HG03135 (cell line): Measurements from ENCODE around the gene OPN5.

ENCODE experiments used
- ATAC-seq: cut with Tn5 transposase; IDR thresholded peaks from one replicate; pipeline ENCODE4 v1.9.1; 2021; ENCODE audit warnings: mild to moderate bottlenecking, moderate library complexity; ENCODE audit not compliant: unreplicated experiment

OPN5 gene

DNA sequence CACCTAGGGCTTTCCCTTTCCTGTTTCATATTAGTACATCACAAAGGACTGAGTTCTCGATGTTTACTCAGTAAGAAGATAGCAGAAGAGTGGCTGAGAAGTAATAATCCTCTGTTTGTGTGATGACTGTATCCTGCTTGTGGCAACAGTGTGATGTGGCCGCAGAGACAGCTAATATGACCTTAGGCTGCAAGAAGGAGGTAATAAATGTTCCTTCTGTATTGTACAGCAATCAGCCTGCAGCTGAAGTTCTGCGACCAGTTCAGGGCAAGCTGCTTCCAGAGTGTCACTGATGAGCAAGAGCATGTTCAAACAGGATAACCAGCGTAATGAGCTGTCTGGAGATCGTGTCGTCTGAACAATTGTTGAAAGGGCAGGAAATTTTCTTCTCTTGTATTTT, 70.9 kb downstream of the OPN5 start:
- ATAC-seq = no peak

DNA sequence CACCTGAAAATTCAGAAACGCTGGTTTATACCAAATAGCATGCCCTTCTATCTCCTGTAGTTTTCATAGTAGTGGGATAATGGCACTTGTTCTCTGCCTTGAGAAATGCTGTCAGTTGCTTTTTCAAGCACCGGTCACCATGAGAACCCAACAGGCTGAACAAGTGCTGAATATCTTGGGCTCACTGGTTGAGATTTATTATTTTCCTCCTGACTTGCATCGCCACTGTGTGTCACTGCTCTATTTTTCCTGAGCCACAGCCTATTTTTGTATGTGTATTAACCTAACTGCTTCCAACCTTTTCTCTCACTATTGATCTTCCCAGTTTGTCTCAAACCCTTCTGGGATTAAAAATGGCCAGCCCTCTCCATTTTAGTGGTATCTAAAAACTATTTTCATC, 71.9 kb downstream of the OPN5 start:
- ATAC-seq = no peak

DNA sequence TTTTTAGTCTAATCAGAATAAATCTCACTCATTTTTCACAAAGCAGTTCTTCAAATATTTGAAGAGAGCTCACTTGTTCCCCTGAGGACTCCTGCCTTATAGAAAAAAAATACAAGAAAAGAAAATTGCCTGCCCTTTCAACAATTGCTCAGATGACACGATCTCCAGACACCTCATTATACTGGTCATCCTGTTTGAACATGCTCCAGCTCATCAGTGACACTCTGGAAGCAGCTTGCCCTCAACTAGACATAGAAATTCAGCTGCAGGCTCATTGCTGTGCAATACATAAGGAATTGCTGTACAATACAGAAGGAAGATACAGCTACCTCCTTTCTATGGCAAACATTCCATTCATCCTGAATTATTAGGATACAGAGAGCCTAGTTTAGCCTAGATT, 73.1 kb downstream of the OPN5 start:
- no peak for ATAC-seq

DNA sequence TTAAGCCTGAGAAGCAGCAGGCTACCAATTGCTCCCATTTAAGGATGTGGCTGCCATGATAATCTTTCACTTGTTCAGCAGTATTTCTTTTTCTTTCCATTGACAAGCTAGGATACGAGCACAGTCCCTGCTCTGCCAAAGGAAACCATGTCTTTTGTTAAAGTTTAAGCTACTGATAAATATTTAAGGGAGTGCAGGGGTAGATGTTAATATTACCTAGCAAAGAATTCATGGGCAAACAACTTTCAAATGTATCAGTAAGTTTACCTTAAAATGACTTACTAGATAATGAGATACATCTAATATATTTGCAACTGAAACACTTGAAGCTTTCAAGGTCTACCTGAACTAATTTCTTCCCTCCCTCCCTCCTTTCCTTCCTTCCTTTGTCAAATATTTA, 77.3 kb downstream of the OPN5 start:
- ATAC-seq = no peak

DNA sequence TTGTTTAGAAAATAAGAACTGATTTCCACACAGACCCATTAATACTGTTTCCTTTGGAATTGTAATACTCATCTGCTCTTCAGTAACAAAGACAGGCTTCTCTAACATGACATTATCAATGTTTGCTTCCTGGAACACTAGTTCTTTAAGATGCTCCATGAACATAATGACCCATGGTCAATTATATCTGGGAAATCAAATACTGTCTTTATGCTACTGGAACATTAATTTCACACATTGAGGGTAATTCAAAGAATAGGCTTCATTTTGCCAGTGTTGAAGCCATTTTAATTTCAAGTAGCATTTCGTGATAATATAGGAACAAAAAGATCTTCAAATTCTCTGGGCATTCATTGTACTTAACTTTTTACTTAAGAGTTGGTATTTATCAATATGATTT, 80.9 kb downstream of the OPN5 start:
- no peak for ATAC-seq

DNA sequence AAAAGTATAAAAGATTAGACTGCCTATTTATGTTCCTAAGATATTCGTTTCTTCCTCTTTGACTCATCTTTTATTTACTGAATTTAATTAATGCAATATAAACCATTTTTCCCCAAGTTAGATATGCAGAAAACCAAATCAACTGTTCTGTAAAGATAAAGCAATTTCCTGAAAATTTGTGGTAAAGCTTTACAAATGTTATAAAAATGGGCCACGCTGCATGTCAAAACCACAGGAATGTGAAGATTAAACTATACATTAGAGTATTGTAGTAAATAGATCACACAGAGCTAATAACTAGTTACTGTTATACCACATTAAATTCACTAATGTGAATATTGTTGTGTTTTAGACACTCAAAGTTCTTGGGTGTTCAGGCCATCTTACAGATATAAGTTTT, 83.4 kb downstream of the OPN5 start:
- no peak for ATAC-seq

DNA sequence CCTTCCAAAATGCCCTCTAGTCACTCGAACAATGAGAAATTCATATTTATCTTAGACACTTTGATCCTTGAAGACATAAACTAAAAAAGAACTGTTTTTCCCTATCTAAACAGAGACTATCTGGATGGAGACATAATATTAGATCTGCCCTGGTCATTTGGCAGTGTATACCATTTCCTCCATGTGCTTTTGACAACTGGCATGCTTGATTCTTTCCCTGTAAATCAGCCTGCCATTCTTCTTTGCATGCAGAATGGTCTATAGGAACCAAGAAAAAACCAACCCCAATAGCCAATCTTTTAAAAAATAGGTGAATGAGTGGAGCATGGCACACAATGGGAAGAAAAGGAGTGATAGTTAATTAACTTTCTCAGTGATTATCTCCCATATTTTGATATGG, 93.8 kb downstream of the OPN5 start:
- ATAC-seq = no peak
